NCI-H345 (cell line): Measurements from ENCODE around the gene MVB12B.

Experiments used
- DNase-seq: peaks from one replicate; lab custom pipeline; 2025; lab: John Stamatoyannopoulos, UW

MVB12B gene

GRCh38 chr9:126520453-126520852 is 193.8 kb downstream of the MVB12B start:
- no peak for DNase-seq

- no peak for DNase-seq
These were observed 194.5 kb downstream of the MVB12B start for GRCh38 chr9:126521089-126521488.

- no peak for DNase-seq
These were observed 194.9 kb downstream of the MVB12B start for GRCh38 chr9:126521551-126521950.

GRCh38 chr9:126521976-126522590 is 195.5 kb downstream of the MVB12B start:
- DNase-seq, result no peak

- DNase-seq, result no peak
These were observed 196.2 kb downstream of the MVB12B start for GRCh38 chr9:126522612-126523356.

GRCh38 chr9:126523611-126524111 is 197.0 kb downstream of the MVB12B start:
- no peak for DNase-seq

GRCh38 chr9:126524353-126525077 is 197.9 kb downstream of the MVB12B start:
- no peak for DNase-seq

- DNase-seq, result no peak
These were observed 199.8 kb downstream of the MVB12B start for GRCh38 chr9:126526218-126527108.

- no peak for DNase-seq
These were observed 200.6 kb downstream of the MVB12B start for GRCh38 chr9:126527109-126527825.

- DNase-seq, result no peak
These were observed 201.5 kb downstream of the MVB12B start for GRCh38 chr9:126528111-126528510.

GRCh38 chr9:126528915-126529314 is 202.3 kb downstream of the MVB12B start:
- DNase-seq, result no peak

GRCh38 chr9:126531035-126531571 is 204.5 kb downstream of the MVB12B start:
- no peak for DNase-seq

- DNase-seq, result no peak
These were observed 205.0 kb downstream of the MVB12B start for GRCh38 chr9:126531591-126531990.

- DNase-seq, result no peak
These were observed 205.4 kb downstream of the MVB12B start for GRCh38 chr9:126532019-126532462.

- DNase-seq, result no peak
These were observed 205.9 kb downstream of the MVB12B start for GRCh38 chr9:126532489-126532888.

- no peak for DNase-seq
These were observed 206.6 kb downstream of the MVB12B start for GRCh38 chr9:126532951-126533925.

- DNase-seq, result no peak
These were observed 207.3 kb downstream of the MVB12B start for GRCh38 chr9:126533926-126534310.

- DNase-seq, result no peak
These were observed 208.0 kb downstream of the MVB12B start for GRCh38 chr9:126534431-126535186.

- DNase-seq, result no peak
These were observed 209.5 kb downstream of the MVB12B start for GRCh38 chr9:126536131-126536530.
